ENCODE measurements around the gene KMT2C. TPM values are rescaled to one million over a fixed set of nuclear protein-coding genes. Genes with fewer than 3 reads are reported as not detected.
"Not testable (repeated sequence)": the region's sequence is repeated elsewhere in the genome, so short reads cannot be mapped to it uniquely, and the experiment has no call there.

The KMT2C gene
- total RNA-seq, 1 donor = 39.7 TPM

DNA sequence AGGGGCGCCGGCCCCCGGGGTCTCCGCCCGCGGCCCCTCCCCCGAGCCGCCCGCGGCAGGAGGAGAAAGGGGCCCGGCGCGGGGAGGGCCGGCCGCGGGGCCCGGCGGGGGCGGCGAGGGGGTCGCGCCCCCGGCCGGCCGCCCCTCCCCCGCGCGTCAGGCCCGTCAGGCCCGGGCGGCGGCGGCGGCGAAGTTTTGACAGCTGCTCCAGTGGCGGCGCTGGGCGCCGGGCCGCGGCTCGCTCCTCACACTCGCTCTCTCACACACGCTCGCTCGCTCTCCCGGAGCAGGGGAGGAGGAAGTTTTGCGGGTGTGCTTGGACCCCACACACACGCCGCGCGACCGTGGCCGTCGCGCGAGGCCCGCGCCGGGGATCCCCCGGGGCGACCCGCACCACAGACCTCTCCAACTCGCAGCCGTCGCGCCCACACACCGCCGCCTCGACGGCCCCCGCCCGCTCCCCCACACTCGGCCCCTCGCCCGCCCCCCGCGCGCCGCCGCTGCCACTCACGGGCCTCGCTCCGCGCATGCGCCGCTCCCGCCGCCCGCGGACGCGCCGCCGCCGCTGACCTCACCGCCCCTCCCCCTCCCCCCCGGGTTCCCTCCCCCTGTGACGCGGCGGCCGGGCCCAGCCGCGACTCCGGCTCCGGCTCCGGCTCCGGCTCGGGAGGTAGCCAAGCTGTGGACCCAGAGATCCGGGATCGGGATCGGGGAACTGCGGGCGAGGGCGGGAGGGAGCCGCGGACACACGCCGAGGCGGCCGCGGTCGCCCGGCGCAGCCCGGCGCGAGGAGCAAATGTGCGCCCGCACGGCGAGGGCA is 518 bp upstream of the KMT2C start:
- H3K4me3 ChIP-seq (ENCODE audit: low read depth, low read length) = peak overlapping the region; percentile 62
- no peak for TF ChIP-seq CTCF (IDR thresholded peaks at IDR 0.05; ENCODE audit: insufficient read depth, low read depth, low read length)
- DNase-seq (ENCODE audit: low read depth) = peak; percentile 95

DNA sequence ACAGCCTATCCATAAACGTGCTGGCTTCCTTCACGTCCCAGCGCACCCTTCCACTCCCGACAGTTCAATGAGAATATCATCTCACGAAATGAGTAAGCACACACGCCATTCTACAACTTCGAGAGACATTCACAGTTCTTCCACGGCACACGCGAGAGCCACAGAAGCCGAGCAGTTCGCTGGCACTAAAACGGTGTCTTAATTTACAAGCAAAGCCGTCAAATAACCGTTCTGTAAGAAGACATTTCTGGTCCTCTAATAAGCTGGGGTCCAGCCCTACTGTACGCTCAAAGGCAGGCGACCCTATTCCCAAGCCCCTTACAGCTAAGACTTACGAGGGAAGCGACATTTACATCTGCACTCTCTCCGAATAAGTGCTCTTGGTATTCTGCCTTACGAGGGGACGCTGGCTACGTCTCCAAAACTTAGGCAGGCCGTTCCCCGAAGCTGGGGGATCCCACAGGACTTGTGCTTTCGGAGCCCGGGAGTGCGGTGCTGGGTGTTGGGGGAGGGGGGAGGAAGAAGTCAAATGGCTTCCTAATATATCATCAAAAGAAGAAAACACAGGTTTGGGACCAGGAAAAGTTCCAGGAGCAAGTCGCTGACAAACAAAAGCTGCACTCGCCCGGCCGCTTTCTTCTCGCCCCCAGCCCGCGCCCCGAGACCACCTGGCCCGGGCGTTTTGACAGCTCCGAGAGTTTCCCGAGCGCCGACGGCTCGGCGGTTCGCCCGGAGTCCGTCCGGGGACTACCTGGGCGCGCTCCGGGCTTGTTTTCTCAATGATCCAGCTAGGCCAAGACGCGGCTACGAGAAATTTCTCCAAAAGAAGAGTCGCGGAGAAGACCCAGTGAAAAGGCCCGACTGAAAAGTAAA is 1.1 kb downstream of the KMT2C start:
- DNase-seq (ENCODE audit: low read depth) = peak; percentile 48
- peak overlapping the region; percentile 75 for H3K4me3 ChIP-seq (ENCODE audit: low read depth, low read length)

DNA sequence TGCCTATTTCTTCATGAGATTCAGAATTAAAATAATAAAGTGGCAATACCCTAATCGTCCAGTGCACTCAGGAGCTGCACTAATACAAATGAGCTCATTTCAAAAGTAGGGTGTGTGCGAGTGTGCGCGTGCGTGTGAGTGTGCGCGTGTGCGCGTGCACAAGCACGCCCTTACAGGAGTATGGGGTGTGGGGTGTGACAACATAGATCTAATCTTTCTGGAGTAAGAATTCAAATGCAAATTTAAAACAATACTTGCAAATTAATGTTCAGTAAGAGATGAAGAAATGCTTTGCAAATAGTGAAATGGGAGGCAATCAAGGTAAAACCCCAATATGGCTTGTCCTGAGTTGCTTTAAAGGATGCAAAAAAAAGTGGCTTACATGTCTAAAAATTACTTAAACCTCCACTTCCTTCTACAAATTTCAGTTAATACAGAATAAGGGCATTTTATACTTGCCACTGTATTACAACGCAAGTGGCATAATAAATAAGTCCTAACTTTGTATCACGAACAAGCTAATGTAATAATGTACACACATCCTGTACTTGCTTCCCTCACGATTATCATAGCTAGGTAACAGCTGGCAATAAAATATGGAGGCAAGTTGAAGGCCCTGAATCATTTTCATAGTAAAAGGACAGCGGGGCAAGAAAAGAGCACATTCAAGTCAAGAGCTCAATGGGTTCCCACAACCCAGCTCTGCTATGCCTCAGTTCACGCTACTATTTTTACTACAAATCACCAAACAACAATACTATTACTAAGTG is 1.9 kb downstream of the KMT2C start:
- peak; percentile 31 for DNase-seq (ENCODE audit: low read depth)
- H3K4me3 ChIP-seq (ENCODE audit: low read depth, low read length) = peak overlapping the region; percentile 75

GRCh38 chr7:152432735-152433134 is 3.1 kb downstream of the KMT2C start:
- not testable (repeated sequence) for DNase-seq (ENCODE audit: low read depth)
- H3K4me3 ChIP-seq (ENCODE audit: low read depth, low read length) = peak overlapping the region; percentile 75

- no peak for TF ChIP-seq CTCF (IDR thresholded peaks at IDR 0.05; ENCODE audit: insufficient read depth, low read depth, low read length)
- DNase-seq (ENCODE audit: low read depth) = no peak
- no peak overlapping the region for H3K4me3 ChIP-seq (ENCODE audit: low read depth, low read length)
Measured at GRCh38 chr7:152430854-152431253, 4.9 kb downstream of the KMT2C start.

DNA sequence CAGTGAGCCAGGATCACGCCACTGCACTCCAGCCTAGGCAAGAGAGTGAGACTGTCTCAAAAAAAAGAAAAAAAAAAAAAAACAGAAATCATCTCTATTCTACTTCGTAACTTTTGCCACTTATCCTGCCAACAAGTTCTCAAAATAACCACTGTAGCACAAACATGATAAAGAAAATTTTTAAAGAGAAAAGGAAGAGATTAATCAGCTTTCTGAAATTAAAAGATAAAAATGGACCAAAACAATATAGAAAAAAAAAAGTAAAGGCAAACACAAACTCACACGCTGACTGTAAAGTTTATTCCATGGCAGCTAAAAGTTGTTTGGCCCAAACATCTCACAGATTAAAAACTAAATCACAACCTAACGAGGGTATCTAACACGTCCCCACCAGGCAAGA is 5.7 kb downstream of the KMT2C start:
- H3K4me3 ChIP-seq (ENCODE audit: low read depth, low read length); DNase-seq (ENCODE audit: low read depth): not testable (repeated sequence)

- DNase-seq (ENCODE audit: low read depth) = no peak
- H3K4me3 ChIP-seq (ENCODE audit: low read depth, low read length) = no peak overlapping the region
- TF ChIP-seq CTCF (IDR thresholded peaks at IDR 0.05; ENCODE audit: insufficient read depth, low read depth, low read length) = no peak
Measured at GRCh38 chr7:152424348-152425108, 11.3 kb downstream of the KMT2C start.

DNA sequence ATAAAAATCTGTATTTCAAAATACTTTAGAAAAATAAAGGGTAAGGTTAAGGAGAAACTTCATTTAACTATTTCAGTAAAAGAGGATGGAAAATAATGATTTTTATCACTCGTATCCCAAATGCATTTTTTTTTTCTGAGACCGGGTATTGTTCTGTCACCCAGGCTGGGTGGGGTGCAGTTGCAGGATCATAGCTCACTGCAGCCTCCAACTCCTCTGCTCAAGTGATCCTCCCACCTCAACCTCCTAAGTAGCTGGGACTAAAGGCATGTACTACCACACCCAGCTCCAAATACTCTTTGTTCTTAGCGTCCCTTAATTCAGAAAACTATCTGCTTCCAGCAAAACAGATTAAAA is 11.8 kb downstream of the KMT2C start:
- TF ChIP-seq CTCF (IDR thresholded peaks at IDR 0.05; ENCODE audit: insufficient read depth, low read depth, low read length) = no peak
- H3K4me3 ChIP-seq (ENCODE audit: low read depth, low read length) = no peak overlapping the region
- no peak for DNase-seq (ENCODE audit: low read depth)

DNA sequence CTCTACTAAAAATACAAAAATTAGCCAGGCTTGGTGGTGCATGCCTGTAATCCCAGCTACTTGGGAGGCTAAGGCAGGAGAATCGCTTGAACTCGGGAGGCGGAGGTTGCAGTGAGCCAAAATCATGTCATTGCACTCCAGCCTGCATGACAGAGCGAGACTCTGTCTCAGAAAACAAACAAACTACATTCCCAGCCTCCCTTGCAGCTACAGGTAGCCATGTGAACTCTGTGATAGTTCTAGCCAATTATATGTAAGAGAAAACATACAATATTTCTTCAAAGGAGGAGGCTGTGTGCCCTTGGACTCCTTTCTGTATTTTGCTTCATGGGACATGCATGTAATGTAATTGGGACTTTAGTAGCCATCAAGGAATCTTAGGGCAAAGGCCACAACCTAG is 12.6 kb downstream of the KMT2C start:
- not testable (repeated sequence) for H3K4me3 ChIP-seq (ENCODE audit: low read depth, low read length); DNase-seq (ENCODE audit: low read depth)

DNA sequence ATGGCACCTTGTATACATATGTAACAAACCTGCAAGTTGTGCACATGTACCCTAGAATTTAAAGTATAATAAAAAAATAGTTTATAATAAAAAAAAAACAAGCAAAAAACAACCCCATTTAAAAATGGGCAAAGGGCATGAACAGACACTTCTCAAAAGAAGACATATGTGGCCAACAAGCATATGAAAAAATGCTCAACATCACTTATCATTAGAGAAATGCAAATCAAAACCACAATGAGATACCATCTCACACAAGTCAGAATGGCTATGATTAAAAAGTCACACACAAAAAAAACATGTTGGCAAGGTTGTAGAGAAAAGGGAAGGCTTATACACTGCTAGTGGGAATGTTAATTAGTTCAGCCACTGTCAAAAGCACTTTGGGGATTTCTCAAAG is 14.9 kb downstream of the KMT2C start:
- not testable (repeated sequence) for DNase-seq (ENCODE audit: low read depth); H3K4me3 ChIP-seq (ENCODE audit: low read depth, low read length)
